ENCODE results near the gene NAA40.

Gene NAA40

GRCh38 chr11:63911876-63912275 lies 26.9 kb upstream of the NAA40 start:
- Histone ChIP-seq H3F3A (ENCODE audit: low read depth) (no peaks in the 10 kb centered on the region), H3K4me1 (ENCODE audit: insufficient read depth, low read length, poor library complexity, severe bottlenecking) (peaks cover 12% of the 10 kb centered on the region), H3K9me2 (replicated peaks; ENCODE audit: low read depth, low read length) (no peaks in the 10 kb centered on the region), H2AFZ (ENCODE audit: low read length) (no peak overlapping the region), H3K36me3 (ENCODE audit: insufficient read depth, low read length) (peaks cover 20% of the 10 kb centered on the region; the same call in 1 of the 2 replicates), H3K4me3 (ENCODE audit: low read length, poor library complexity, severe bottlenecking) (no peak overlapping the region), H4K20me1 (ENCODE audit: insufficient read depth, low read length, poor library complexity, severe bottlenecking) (no peaks in the 10 kb centered on the region), H3K79me2 (ENCODE audit: insufficient read depth, low read length) (no peaks in the 10 kb centered on the region), H3K27me3 (ENCODE audit: insufficient read depth, low read length, poor library complexity, severe bottlenecking) (no peaks in the 10 kb centered on the region), H3K9me3 (ENCODE audit: insufficient read depth, low read depth, low read length) (no peaks in the 10 kb centered on the region), H3K4me2 (ENCODE audit: low read depth, low read length, poor library complexity, severe bottlenecking) (no peak overlapping the region), H3K9ac (ENCODE audit: low read depth, low read length, poor library complexity, severe bottlenecking) (no peak overlapping the region)
- TF ChIP-seq CTCF (conservative IDR thresholded peaks at IDR 0.05; ENCODE audit: low read length): no peak
- TF ChIP-seq EZH2phosphoT487 (IDR thresholded peaks at IDR 0.05; ENCODE audit: borderline replicate concordance): no peak

- no peaks in the 10 kb centered on the region for H3K79me2 ChIP-seq (ENCODE audit: insufficient read depth, low read length)
- H3F3A ChIP-seq (ENCODE audit: low read depth): no peaks in the 10 kb centered on the region
- peaks cover 17% of the 10 kb centered on the region for H3K4me1 ChIP-seq (ENCODE audit: insufficient read depth, low read length, poor library complexity, severe bottlenecking)
- TF ChIP-seq EZH2phosphoT487 (IDR thresholded peaks at IDR 0.05; ENCODE audit: borderline replicate concordance) (no peak), CTCF (conservative IDR thresholded peaks at IDR 0.05; ENCODE audit: low read length) (peak; percentile 22; the same call in 1 of the 2 replicates)
- H3K4me2 ChIP-seq (ENCODE audit: low read depth, low read length, poor library complexity, severe bottlenecking): no peak overlapping the region
- no peak overlapping the region for H3K4me3 ChIP-seq (ENCODE audit: low read length, poor library complexity, severe bottlenecking)
- H4K20me1 ChIP-seq (ENCODE audit: insufficient read depth, low read length, poor library complexity, severe bottlenecking): no peaks in the 10 kb centered on the region
- peaks cover 14% of the 10 kb centered on the region; the same call in 1 of the 2 replicates for H3K36me3 ChIP-seq (ENCODE audit: insufficient read depth, low read length)
- no peak overlapping the region for H3K9ac ChIP-seq (ENCODE audit: low read depth, low read length, poor library complexity, severe bottlenecking)
- H3K27me3 ChIP-seq (ENCODE audit: insufficient read depth, low read length, poor library complexity, severe bottlenecking): no peaks in the 10 kb centered on the region
- H2AFZ ChIP-seq (ENCODE audit: low read length): no peak overlapping the region
- H3K9me2 ChIP-seq (replicated peaks; ENCODE audit: low read depth, low read length): no peaks in the 10 kb centered on the region
- H3K9me3 ChIP-seq (ENCODE audit: insufficient read depth, low read depth, low read length): no peaks in the 10 kb centered on the region
Observed at GRCh38 chr11:63912678-63913077, 26.1 kb upstream of the NAA40 start.

- no peaks in the 10 kb centered on the region for H3F3A ChIP-seq (ENCODE audit: low read depth)
- H3K4me1 ChIP-seq (ENCODE audit: insufficient read depth, low read length, poor library complexity, severe bottlenecking): peaks cover 18% of the 10 kb centered on the region
- no peaks in the 10 kb centered on the region for H3K9me3 ChIP-seq (ENCODE audit: insufficient read depth, low read depth, low read length)
- H3K9me2 ChIP-seq (replicated peaks; ENCODE audit: low read depth, low read length): no peaks in the 10 kb centered on the region
- H3K4me3 ChIP-seq (ENCODE audit: low read length, poor library complexity, severe bottlenecking): no peak overlapping the region
- H3K79me2 ChIP-seq (ENCODE audit: insufficient read depth, low read length): no peaks in the 10 kb centered on the region
- no peak overlapping the region for H2AFZ ChIP-seq (ENCODE audit: low read length)
- no peaks in the 10 kb centered on the region for H3K27me3 ChIP-seq (ENCODE audit: insufficient read depth, low read length, poor library complexity, severe bottlenecking)
- no peak for TF ChIP-seq EZH2phosphoT487 (IDR thresholded peaks at IDR 0.05; ENCODE audit: borderline replicate concordance)
- TF ChIP-seq CTCF (conservative IDR thresholded peaks at IDR 0.05; ENCODE audit: low read length): no peak
- H3K9ac ChIP-seq (ENCODE audit: low read depth, low read length, poor library complexity, severe bottlenecking): no peak overlapping the region
- H3K4me2 ChIP-seq (ENCODE audit: low read depth, low read length, poor library complexity, severe bottlenecking): no peak overlapping the region
- no peaks in the 10 kb centered on the region for H4K20me1 ChIP-seq (ENCODE audit: insufficient read depth, low read length, poor library complexity, severe bottlenecking)
- peaks cover 2% of the 10 kb centered on the region; the same call in 1 of the 2 replicates for H3K36me3 ChIP-seq (ENCODE audit: insufficient read depth, low read length)
Observed at GRCh38 chr11:63913866-63914830, 24.7 kb upstream of the NAA40 start.
